Endometrial microvascular endothelial cells (primary cell): ENCODE data around the gene TRAP1. TPM values are rescaled to one million over a fixed set of nuclear protein-coding genes. Genes with fewer than 3 reads are reported as not detected.

Experiments used
- total RNA-seq: library from RNA; depleted of rRNA; stranded (reverse); fragments of >200 nt; gene quantifications from one replicate; pipeline ENCODE4 v1.2.3, GENCODE V29; 2015; ENCODE audit errors: inconsistent ontology term

TRAP1 gene
- total RNA-seq, 1 donor from 2014 or later, result 159 TPM

Other genes starting within 250 kb of the TRAP1 start
- gene C16orf90, start 222.0 kb downstream of the TRAP1 start, total RNA-seq, result not detected
- 3.9 TPM for gene CLUAP1, start 216.5 kb downstream of the TRAP1 start, total RNA-seq
- gene NLRC3, start 140.1 kb downstream of the TRAP1 start, total RNA-seq, result 5.2 TPM
- gene SLX4, start 105.9 kb downstream of the TRAP1 start, total RNA-seq, result 9.7 TPM
- 8.2 TPM for gene DNASE1, start 62.8 kb downstream of the TRAP1 start, total RNA-seq
- gene CREBBP, start 163.2 kb upstream of the TRAP1 start, total RNA-seq, result 12.5 TPM